Measurements from ENCODE around the gene CD27. TPM values are rescaled to one million over a fixed set of nuclear protein-coding genes. Genes with fewer than 3 reads are reported as not detected.

The CD27 gene
- total and polyA plus RNA-seq, 2 of the 13 experiments (the other 11 are each of a cell fraction or from before 2014, with no cell fraction given), result 0.12 TPM; not detected in 1

- TF ChIP-seq EZH2 (conservative IDR thresholded peaks at IDR 0.05; ENCODE audit: low read depth, low read length) (no peak), KLF9 (CRISPR knock-in tag; IDR thresholded peaks at IDR 0.05; ENCODE audit: low read depth) (no peak), SP4 (CRISPR knock-in tag; IDR thresholded peaks at IDR 0.05) (peak; percentile 58; the same call in 1 of the 2 replicates), HBP1 (CRISPR knock-in tag; IDR thresholded peaks at IDR 0.05; ENCODE audit: low read depth) (peak; percentile 59; the same call in 1 of the 2 replicates), ZBTB46 (CRISPR knock-in tag; IDR thresholded peaks at IDR 0.05; ENCODE audit: borderline replicate concordance) (peak; percentile 69; the same call in 1 of the 2 replicates), ZNF788 (CRISPR knock-in tag; IDR thresholded peaks at IDR 0.05; ENCODE audit: borderline replicate concordance) (no peak), ZKSCAN8 (CRISPR knock-in tag; IDR thresholded peaks at IDR 0.05; ENCODE audit: borderline replicate concordance) (no peak), SRY (CRISPR knock-in tag; IDR thresholded peaks at IDR 0.05) (no peak), HDAC6 (IDR thresholded peaks at IDR 0.05; ENCODE audit: low read depth, low read length) (no peak), AHR (CRISPR knock-in tag; IDR thresholded peaks at IDR 0.05) (no peak), IRF1 (CRISPR knock-in tag; IDR thresholded peaks at IDR 0.05; ENCODE audit: low read depth) (0 out of 2 replicates have a peak, but pooled peaks have one; percentile 71), FOXJ3 (CRISPR knock-in tag; IDR thresholded peaks at IDR 0.05; ENCODE audit: borderline replicate concordance) (no peak), ZNF263 (CRISPR knock-in tag; IDR thresholded peaks at IDR 0.05) (no peak), ZNF672 (CRISPR knock-in tag; IDR thresholded peaks at IDR 0.05) (no peak), DZIP1 (CRISPR knock-in tag; IDR thresholded peaks at IDR 0.05) (no peak), ELF4 (CRISPR knock-in tag; IDR thresholded peaks at IDR 0.05; ENCODE audit: borderline replicate concordance) (no peak), ARHGAP35 (CRISPR knock-in tag; IDR thresholded peaks at IDR 0.05; ENCODE audit: borderline replicate concordance) (no peak), PREB (CRISPR knock-in tag; IDR thresholded peaks at IDR 0.05) (no peak), RFX5 (IDR thresholded peaks at IDR 0.05; ENCODE audit: low read depth, low read length) (no peak), MTF1 (CRISPR knock-in tag; IDR thresholded peaks at IDR 0.05) (0 out of 2 replicates have a peak, but pooled peaks have one; percentile 13), ZNF232 (CRISPR knock-in tag; IDR thresholded peaks at IDR 0.05; ENCODE audit: borderline replicate concordance) (peak; percentile 72; the same call in 1 of the 2 replicates), NBN (conservative IDR thresholded peaks at IDR 0.05) (no peak)
Measured at GRCh38 chr12:6451348-6452244, 6.8 kb downstream of the CD27 start, which contains the start of gene TAPBPL (continued).
